Glutamatergic neuron (in vitro differentiated cells): ENCODE measurements around the gene LHFPL2. TPM values are rescaled to one million over a fixed set of nuclear protein-coding genes. Genes with fewer than 3 reads are reported as not detected.

ENCODE experiments used
- DNase-seq: peaks from one replicate; pipeline ENCODE4 v3.0.0; 2022
- H3K27ac Mint-ChIP-seq: one replicate; pipeline ENCODE4 v1.8.0; 2020; ENCODE audit warnings: mild to moderate bottlenecking, mixed read lengths, inconsistent platforms; ENCODE audit not compliant: unreplicated experiment
- H3K27me3 Mint-ChIP-seq: one replicate; pipeline ENCODE4 v1.8.0; 2020; ENCODE audit warnings: mild to moderate bottlenecking, moderate library complexity, mixed read lengths, inconsistent platforms; ENCODE audit not compliant: unreplicated experiment
- H3K36me3 Mint-ChIP-seq: one replicate; pipeline ENCODE4 v1.8.0; 2020; ENCODE audit warnings: mild to moderate bottlenecking, mixed read lengths, inconsistent platforms; ENCODE audit not compliant: unreplicated experiment
- H3K4me1 Mint-ChIP-seq: one replicate; pipeline ENCODE4 v1.8.0; 2020; ENCODE audit warnings: mild to moderate bottlenecking, low read depth, mixed read lengths, inconsistent platforms; ENCODE audit not compliant: unreplicated experiment
- H3K4me3 Mint-ChIP-seq: one replicate; pipeline ENCODE4 v1.8.0; 2020; ENCODE audit warnings: mild to moderate bottlenecking, mixed read lengths, inconsistent platforms; ENCODE audit not compliant: unreplicated experiment
- H3K9me3 Mint-ChIP-seq: one replicate; pipeline ENCODE4 v1.8.0; 2020; ENCODE audit warnings: mild to moderate bottlenecking, moderate library complexity, mixed read lengths, inconsistent platforms; ENCODE audit not compliant: unreplicated experiment
- CTCF ChIP-seq: fragments of 200-600 bp; sonication (generic); IDR thresholded peaks from one replicate; pipeline ENCODE4 v1.5.0; 2021; ENCODE audit not compliant: partially characterized antibody, unreplicated experiment
- total RNA-seq: library from RNA; stranded (reverse); fragmentation: NEBNext Ultra II Directional; extraction: Animal tissue kit (Norgen Biotek cat#: 25700); gene quantifications from one replicate; pipeline ENCODE4 v1.2.1, GENCODE V29; 2021; ENCODE audit not compliant: unreplicated experiment

Gene LHFPL2
- total RNA-seq, 1 donor from 2014 or later = 2.5 TPM

- Mint-ChIP-seq H3K36me3 (peaks cover 11% of the 10 kb centered on the region), H3K27me3 (no peaks in the 10 kb centered on the region), H3K4me3 (no peak overlapping the region), H3K27ac (no peak overlapping the region), H3K4me1 (peaks cover 24% of the 10 kb centered on the region), H3K9me3 (peaks cover 10% of the 10 kb centered on the region)
- no peak for TF ChIP-seq CTCF
- no peak for DNase-seq
Observed at GRCh38 chr5:78513441-78513840, 135.1 kb downstream of the LHFPL2 start.

GRCh38 chr5:78512435-78512834, 136.1 kb downstream of the LHFPL2 start:
- Mint-ChIP-seq H3K9me3 (peaks cover 10% of the 10 kb centered on the region), H3K27me3 (no peaks in the 10 kb centered on the region), H3K4me3 (no peak overlapping the region), H3K4me1 (peaks cover 34% of the 10 kb centered on the region), H3K36me3 (peaks cover 5% of the 10 kb centered on the region), H3K27ac (no peak overlapping the region)
- TF ChIP-seq CTCF = no peak
- no peak for DNase-seq

- Mint-ChIP-seq H3K27me3 (peaks cover under 1% of the 10 kb centered on the region), H3K27ac (no peak overlapping the region), H3K36me3 (no peaks in the 10 kb centered on the region), H3K9me3 (peaks cover 10% of the 10 kb centered on the region), H3K4me3 (no peak overlapping the region), H3K4me1 (peaks cover 44% of the 10 kb centered on the region)
- DNase-seq = no peak
- no peak for TF ChIP-seq CTCF
Observed at GRCh38 chr5:78511121-78511906, 137.3 kb downstream of the LHFPL2 start.

DNA sequence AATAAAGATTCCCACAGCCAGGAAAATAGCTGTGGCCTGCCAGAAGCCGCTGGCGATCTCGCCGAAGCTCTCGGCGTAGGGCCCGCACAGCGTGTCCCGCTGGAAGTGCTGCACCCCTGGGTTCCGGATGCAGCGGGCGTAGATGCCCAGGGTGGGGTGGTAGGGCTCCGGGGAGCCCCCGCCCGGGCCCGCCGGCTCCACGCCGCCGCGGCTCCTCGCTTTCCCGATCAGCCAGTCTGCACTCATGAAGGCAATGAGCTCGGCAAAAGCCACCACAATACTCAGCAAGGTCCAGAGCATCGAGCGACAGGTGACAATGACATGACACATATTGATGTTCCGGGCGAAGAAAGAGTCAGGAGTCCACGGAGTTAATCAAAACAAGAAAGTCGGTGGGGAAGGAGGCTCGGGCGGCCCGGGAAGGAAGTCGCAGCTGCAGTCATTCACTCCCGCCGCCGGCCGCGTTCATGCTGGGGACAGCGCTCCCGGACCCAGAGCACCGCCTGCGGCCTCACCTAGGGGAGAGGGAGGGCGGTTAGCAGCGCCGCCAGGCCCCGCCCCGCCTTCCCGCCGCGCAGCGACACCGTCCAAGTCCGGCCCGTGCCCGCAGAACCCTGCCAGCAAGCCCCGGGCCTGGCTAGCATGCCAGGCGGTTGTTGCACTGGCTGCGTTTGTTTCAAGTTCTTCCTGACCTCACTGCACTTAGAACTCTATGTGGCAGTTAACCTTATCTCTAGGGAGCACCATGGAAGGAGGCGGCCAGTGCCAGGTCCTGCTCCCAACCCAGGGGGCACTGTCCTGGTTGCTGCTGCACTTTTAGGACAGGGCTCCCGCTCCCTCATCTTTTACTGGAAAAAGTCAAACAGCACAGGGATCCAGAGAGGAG, 138.4 kb downstream of the LHFPL2 start:
- peak; percentile 62 for DNase-seq
- Mint-ChIP-seq H3K9me3 (peaks cover 12% of the 10 kb centered on the region), H3K36me3 (no peaks in the 10 kb centered on the region), H3K4me1 (peaks cover 51% of the 10 kb centered on the region), H3K4me3 (peak overlapping the region; percentile 82), H3K27me3 (peaks cover 3% of the 10 kb centered on the region), H3K27ac (no peak overlapping the region)
- TF ChIP-seq CTCF = no peak
